AG09309 (cell line): ENCODE results near the gene RERG.

Experiments
- DNase-seq: peaks from one replicate; pipeline ENCODE4 v3.0.0-alpha.2; 2010; ENCODE audit warnings: low read depth
- H3K4me3 ChIP-seq: 2 replicates; pipeline ENCODE4 v1.5.1; 2011; ENCODE audit warnings: mild to moderate bottlenecking, low read depth, low read length, moderate library complexity; ENCODE audit not compliant: control insufficient read depth
- TF ChIP-seq, protein P1 (sequence below): IDR thresholded peaks from 2 replicates; pipeline ENCODE4 v1.5.1; 2011; ENCODE audit warnings: mild to moderate bottlenecking, low read depth, low read length, inconsistent platforms; ENCODE audit not compliant: insufficient read depth, control insufficient read depth; ENCODE audit errors: missing control alignments

The RERG gene

DNA sequence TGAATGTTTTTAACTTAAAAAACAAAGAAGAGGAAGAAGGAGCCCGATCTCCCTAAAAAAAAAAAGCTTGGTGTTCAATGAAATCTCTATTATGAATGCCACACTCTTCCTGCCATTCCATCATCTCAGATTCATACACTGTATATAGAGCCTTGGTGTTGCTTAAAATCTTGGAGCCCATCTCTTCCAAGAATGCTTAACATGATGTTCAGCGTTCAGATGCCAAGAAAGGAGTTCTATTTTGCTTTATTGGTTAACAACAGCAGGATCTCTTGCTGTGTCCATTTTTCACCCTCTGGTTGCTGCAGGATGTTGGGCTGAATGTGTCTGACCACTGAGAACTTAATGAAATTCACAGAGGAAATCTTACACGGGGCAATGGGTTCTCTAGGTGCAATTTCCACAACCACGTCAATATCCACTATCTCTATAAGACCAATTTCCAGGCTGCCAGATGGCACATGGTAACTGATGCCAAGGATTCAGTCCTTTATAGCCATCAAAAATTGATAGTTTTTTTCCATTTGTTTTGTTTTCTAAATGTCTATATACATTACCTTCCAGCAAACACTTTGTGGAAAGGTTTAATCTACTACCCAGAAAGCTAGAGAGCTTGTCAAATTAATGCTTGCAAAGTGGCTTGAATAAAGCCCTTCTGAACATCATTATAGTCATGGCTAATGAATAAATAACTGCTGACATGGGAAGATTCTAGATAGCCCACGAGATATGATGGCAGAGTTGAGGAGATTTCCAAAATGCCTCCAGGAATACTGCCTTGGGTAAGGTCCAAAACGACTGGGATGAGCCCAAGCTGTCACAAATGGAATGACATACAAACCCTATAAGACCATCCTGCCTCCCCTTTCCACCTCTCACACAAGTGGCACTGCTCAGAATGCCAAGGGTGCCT, 26.5 kb downstream of the RERG start:
- DNase-seq, result no peak
- H3K4me3 ChIP-seq, result no peak overlapping the region
- TF ChIP-seq, protein P1, sequence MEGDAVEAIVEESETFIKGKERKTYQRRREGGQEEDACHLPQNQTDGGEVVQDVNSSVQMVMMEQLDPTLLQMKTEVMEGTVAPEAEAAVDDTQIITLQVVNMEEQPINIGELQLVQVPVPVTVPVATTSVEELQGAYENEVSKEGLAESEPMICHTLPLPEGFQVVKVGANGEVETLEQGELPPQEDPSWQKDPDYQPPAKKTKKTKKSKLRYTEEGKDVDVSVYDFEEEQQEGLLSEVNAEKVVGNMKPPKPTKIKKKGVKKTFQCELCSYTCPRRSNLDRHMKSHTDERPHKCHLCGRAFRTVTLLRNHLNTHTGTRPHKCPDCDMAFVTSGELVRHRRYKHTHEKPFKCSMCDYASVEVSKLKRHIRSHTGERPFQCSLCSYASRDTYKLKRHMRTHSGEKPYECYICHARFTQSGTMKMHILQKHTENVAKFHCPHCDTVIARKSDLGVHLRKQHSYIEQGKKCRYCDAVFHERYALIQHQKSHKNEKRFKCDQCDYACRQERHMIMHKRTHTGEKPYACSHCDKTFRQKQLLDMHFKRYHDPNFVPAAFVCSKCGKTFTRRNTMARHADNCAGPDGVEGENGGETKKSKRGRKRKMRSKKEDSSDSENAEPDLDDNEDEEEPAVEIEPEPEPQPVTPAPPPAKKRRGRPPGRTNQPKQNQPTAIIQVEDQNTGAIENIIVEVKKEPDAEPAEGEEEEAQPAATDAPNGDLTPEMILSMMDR, result no peak

DNA sequence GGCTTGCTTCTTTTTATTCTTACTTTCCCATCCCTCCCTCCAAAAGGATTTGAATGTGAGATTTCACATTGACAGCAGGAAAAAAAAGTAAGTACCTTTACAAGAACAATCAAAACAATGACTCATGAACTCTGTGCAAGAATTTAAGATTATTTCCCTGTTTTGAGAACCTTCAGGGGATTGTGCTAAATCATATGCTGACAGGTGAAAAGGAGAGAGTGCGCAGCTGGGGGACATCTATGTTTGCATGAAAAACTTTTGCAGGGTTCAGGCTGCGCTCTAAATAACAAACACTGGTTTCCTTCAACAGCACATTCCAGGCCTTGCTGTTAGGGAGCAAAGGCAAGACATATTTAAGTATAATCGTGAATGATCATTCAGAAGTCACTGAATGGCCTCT, 27.3 kb downstream of the RERG start:
- TF ChIP-seq, protein P1, result no peak
- DNase-seq, result no peak
- no peak overlapping the region for H3K4me3 ChIP-seq

DNA sequence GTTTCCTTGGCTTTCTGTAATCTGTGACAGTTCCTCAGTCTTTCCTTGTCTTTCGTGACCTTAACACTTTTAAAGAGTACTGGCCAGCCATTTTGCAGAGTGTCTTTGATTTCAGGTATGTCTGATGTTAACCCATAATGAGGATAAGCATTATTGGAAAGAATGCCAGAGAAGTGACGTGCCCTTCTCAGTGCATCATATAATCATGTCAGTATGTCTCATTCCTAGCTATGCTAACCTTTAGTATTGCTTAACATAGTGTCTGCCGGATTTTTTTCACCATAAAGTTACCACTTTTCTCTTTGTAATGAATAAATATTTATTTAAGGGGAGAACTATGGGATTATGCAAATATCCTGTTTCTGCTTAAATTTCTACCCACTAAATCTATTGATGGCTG, 28.5 kb downstream of the RERG start:
- TF ChIP-seq, protein P1, result no peak
- no peak overlapping the region for H3K4me3 ChIP-seq
- DNase-seq, result no peak

DNA sequence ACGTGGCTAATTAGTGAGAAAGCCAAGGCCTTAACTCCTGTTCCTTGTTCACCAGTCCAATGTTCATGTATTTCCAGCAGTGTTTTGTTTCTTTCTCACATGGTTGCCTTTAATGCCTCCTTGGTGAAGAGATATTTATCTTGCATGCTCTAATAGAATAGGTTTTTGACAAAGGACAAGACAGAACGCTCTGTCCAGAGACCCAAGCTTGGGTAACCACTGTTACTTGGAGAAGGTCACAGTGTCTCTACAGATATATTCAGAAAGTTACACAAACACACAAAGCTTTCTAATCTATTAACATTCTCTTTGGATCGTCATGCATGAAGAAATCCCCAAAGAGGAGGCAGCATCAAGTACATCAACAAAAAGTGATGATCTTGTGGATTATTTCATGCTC, 33.1 kb downstream of the RERG start:
- no peak overlapping the region for H3K4me3 ChIP-seq
- TF ChIP-seq, protein P1, result no peak
- DNase-seq, result no peak

DNA sequence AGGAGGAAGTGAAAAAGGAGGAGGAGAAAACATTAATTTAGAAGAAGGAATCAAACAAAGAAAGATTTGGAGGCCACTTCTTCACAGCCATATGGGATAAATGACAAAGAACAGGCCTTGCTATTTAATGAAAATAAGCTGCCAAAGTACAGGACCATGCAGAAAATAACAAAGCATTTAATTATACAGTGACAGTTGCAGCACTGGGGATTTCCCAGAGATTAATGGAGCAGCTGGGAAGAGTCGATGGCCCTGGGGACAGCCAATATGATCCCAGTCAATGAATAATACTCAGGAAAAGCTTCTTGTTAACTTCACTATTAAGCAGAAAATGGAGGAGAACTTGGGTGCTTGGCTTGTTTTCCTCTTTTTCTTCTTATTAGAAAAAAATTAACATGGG, 34.6 kb downstream of the RERG start:
- TF ChIP-seq, protein P1, result no peak
- H3K4me3 ChIP-seq, result no peak overlapping the region
- no peak for DNase-seq

DNA sequence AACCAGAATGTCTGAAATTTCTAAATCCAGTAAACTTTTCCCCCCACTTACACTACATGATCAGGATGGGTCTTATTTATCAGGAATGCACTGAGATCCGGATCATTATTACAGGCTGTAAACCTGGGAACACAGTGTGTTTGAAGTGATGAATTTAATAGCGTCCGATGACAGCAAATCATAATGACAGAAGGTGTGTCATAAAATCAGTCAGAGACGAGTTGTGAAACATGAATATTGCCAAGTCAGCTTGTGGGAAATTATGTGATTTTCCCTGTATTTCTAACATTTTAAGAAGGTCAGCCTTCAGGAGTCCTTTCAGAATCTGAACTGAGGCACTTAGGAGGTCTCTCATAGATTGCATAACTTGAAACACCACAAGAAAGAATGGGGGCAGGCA, 36.7 kb downstream of the RERG start:
- no peak overlapping the region for H3K4me3 ChIP-seq
- DNase-seq, result no peak
- TF ChIP-seq, protein P1, result no peak

DNA sequence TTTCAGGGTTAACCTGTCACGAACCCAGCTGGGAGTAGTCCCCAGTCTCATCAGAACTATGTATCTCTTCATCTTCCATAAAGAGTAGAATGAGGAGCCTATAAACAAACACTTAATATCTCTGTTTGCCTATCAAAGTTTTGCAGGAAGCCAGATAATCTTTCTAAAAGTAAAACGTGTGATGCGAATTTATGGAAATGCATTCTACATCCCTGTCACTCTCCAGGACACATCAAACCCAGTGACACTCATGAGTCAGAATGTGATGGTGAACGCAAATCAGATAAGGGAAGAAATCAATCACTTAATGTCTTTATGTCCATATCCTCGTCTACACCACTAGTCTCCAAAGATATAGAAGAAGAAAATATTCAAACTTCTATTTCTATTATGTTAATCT, 37.4 kb downstream of the RERG start:
- DNase-seq, result no peak
- H3K4me3 ChIP-seq, result no peak overlapping the region
- TF ChIP-seq, protein P1, result no peak
